ENCODE measurements around the gene CIROP. TPM values are rescaled to one million over a fixed set of nuclear protein-coding genes. Genes with fewer than 3 reads are reported as not detected.

The CIROP gene
- total RNA-seq, 2 donors from 2014 or later: not detected

GRCh38 chr14:23090254-23090636, 14.5 kb downstream of the CIROP start:
- H3K4me3 Mint-ChIP-seq: no peak overlapping the region
- H3K27ac Mint-ChIP-seq: peak overlapping the region; percentile 32
- ATAC-seq (replicated peaks in 1 of 2) (no peak), DNase-seq (no peak)
- no peaks in the 10 kb centered on the region for H3K9me3 Mint-ChIP-seq
- peaks cover 12 to 48% of the 10 kb centered on the region in 2 donors for H3K36me3 Mint-ChIP-seq (ENCODE audit: insufficient read depth in 2 of 2)
- no peaks in the 10 kb centered on the region for H3K27me3 Mint-ChIP-seq (ENCODE audit: low read depth)
- peaks cover 34% of the 10 kb centered on the region for H3K4me1 Mint-ChIP-seq (ENCODE audit: low read depth)

GRCh38 chr14:23089498-23090253, 15.1 kb downstream of the CIROP start:
- no peak overlapping the region for H3K4me3 Mint-ChIP-seq
- peaks cover 40% of the 10 kb centered on the region for H3K4me1 Mint-ChIP-seq (ENCODE audit: low read depth)
- no peaks in the 10 kb centered on the region for H3K27me3 Mint-ChIP-seq (ENCODE audit: low read depth)
- DNase-seq (no peak), ATAC-seq (replicated peaks in 1 of 2) (no peak)
- H3K36me3 Mint-ChIP-seq (ENCODE audit: insufficient read depth in 2 of 2): peaks cover 12 to 52% of the 10 kb centered on the region in 2 donors
- no peaks in the 10 kb centered on the region for H3K9me3 Mint-ChIP-seq
- no peak overlapping the region for H3K27ac Mint-ChIP-seq

- Mint-ChIP-seq H3K36me3 (ENCODE audit: insufficient read depth in 2 of 2) (peaks cover 10 to 51% of the 10 kb centered on the region in 2 donors), H3K4me3 (no peak overlapping the region), H3K4me1 (ENCODE audit: low read depth) (peaks cover 44% of the 10 kb centered on the region), H3K27me3 (ENCODE audit: low read depth) (no peaks in the 10 kb centered on the region), H3K9me3 (no peaks in the 10 kb centered on the region), H3K27ac (peak overlapping the region; percentile 95)
- no peak for DNase-seq
- ATAC-seq (replicated peaks in 1 of 2): no peak
Measured at GRCh38 chr14:23086565-23086964, 18.2 kb downstream of the CIROP start.

- peak; percentile 65 to 87 for ATAC-seq (replicated peaks in 1 of 2)
- peak overlapping the region; percentile 36 to 80 for H3K4me3 Mint-ChIP-seq
Measured at GRCh38 chr14:23085458-23085857, 19.3 kb downstream of the CIROP start.

GRCh38 chr14:23080474-23080873, 24.3 kb downstream of the CIROP start:
- H3K9me3 Mint-ChIP-seq: no peaks in the 10 kb centered on the region
- ATAC-seq (replicated peaks in 1 of 2): no peak
- no peak for DNase-seq
- H3K36me3 Mint-ChIP-seq (ENCODE audit: insufficient read depth in 2 of 2): peaks cover 7 to 30% of the 10 kb centered on the region in 2 donors
- H3K27ac Mint-ChIP-seq: peak overlapping the region; percentile 82
- no peaks in the 10 kb centered on the region for H3K27me3 Mint-ChIP-seq (ENCODE audit: low read depth)
- H3K4me3 Mint-ChIP-seq: no peak overlapping the region
- peaks cover 31% of the 10 kb centered on the region for H3K4me1 Mint-ChIP-seq (ENCODE audit: low read depth)

More at GRCh38 chr14:23085458-23085857, 19.3 kb downstream of the CIROP start:
- H3K9me3 Mint-ChIP-seq: no peaks in the 10 kb centered on the region
- H3K4me1 Mint-ChIP-seq (ENCODE audit: low read depth): peaks cover 47% of the 10 kb centered on the region
- no peaks in the 10 kb centered on the region for H3K27me3 Mint-ChIP-seq (ENCODE audit: low read depth)
- H3K27ac Mint-ChIP-seq: peak overlapping the region; percentile 95
- no peak for DNase-seq
- H3K36me3 Mint-ChIP-seq (ENCODE audit: insufficient read depth in 2 of 2): peaks cover 15 to 53% of the 10 kb centered on the region in 2 donors

- no peak for DNase-seq
- H3K27me3 Mint-ChIP-seq (ENCODE audit: low read depth): no peaks in the 10 kb centered on the region
- H3K4me1 Mint-ChIP-seq (ENCODE audit: low read depth): peaks cover 23% of the 10 kb centered on the region
- peaks cover 7 to 26% of the 10 kb centered on the region in 2 donors for H3K36me3 Mint-ChIP-seq (ENCODE audit: insufficient read depth in 2 of 2)
- no peak overlapping the region for H3K4me3 Mint-ChIP-seq
- no peaks in the 10 kb centered on the region for H3K9me3 Mint-ChIP-seq
- ATAC-seq (replicated peaks in 1 of 2): no peak
- H3K27ac Mint-ChIP-seq: peak overlapping the region; percentile 82
Measured at GRCh38 chr14:23079716-23080115, 25.1 kb downstream of the CIROP start.

- peak in 1 of 2 donors; percentile 59 for ATAC-seq (replicated peaks in 1 of 2)
- Mint-ChIP-seq H3K27ac (peak overlapping the region; percentile 71), H3K27me3 (ENCODE audit: low read depth) (no peaks in the 10 kb centered on the region), H3K4me3 (no peak overlapping the region), H3K36me3 (ENCODE audit: insufficient read depth in 2 of 2) (peaks cover 7 to 23% of the 10 kb centered on the region in 2 donors), H3K4me1 (ENCODE audit: low read depth) (peaks cover 19% of the 10 kb centered on the region), H3K9me3 (no peaks in the 10 kb centered on the region)
- DNase-seq: no peak
Measured at GRCh38 chr14:23078692-23079116, 26.1 kb downstream of the CIROP start.

GRCh38 chr14:23077962-23078361, 26.8 kb downstream of the CIROP start:
- Mint-ChIP-seq H3K36me3 (ENCODE audit: insufficient read depth in 2 of 2) (peaks cover 7 to 18% of the 10 kb centered on the region in 2 donors), H3K27ac (peak overlapping the region; percentile 46), H3K4me3 (no peak overlapping the region), H3K9me3 (no peaks in the 10 kb centered on the region), H3K4me1 (ENCODE audit: low read depth) (peaks cover 19% of the 10 kb centered on the region), H3K27me3 (ENCODE audit: low read depth) (no peaks in the 10 kb centered on the region)
- no peak for ATAC-seq (replicated peaks in 1 of 2)
- DNase-seq: no peak

- no peak overlapping the region for H3K4me3 Mint-ChIP-seq
- H3K9me3 Mint-ChIP-seq: no peaks in the 10 kb centered on the region
- H3K4me1 Mint-ChIP-seq (ENCODE audit: low read depth): peaks cover 25% of the 10 kb centered on the region
- H3K27me3 Mint-ChIP-seq (ENCODE audit: low read depth): no peaks in the 10 kb centered on the region
- H3K27ac Mint-ChIP-seq: no peak overlapping the region
- H3K36me3 Mint-ChIP-seq (ENCODE audit: insufficient read depth in 2 of 2): peaks cover 7 to 18% of the 10 kb centered on the region in 2 donors
- ATAC-seq (replicated peaks in 1 of 2) (peak in 1 of 2 donors; percentile 54), DNase-seq (peak in 1 of 2 donors; percentile 22)
Measured at GRCh38 chr14:23076785-23077408, 27.9 kb downstream of the CIROP start.

- Mint-ChIP-seq H3K4me3 (no peak overlapping the region), H3K27ac (no peak overlapping the region), H3K36me3 (ENCODE audit: insufficient read depth in 2 of 2) (peaks cover 0 to 12% of the 10 kb centered on the region in 2 donors)
Measured at GRCh38 chr14:23074906-23075305, 29.9 kb downstream of the CIROP start.

GRCh38 chr14:23071921-23072539, 32.8 kb downstream of the CIROP start:
- peak overlapping the region; percentile 83 to 94 for H3K4me3 Mint-ChIP-seq
- H3K27ac Mint-ChIP-seq: peak overlapping the region; percentile 64
- H3K36me3 Mint-ChIP-seq (ENCODE audit: insufficient read depth in 2 of 2): peaks cover 2 to 10% of the 10 kb centered on the region in 2 donors
- no peak for DNase-seq
- no peaks in the 10 kb centered on the region for H3K9me3 Mint-ChIP-seq
- no peak for ATAC-seq (replicated peaks in 1 of 2)
- H3K4me1 Mint-ChIP-seq (ENCODE audit: low read depth): peaks cover 38% of the 10 kb centered on the region
- H3K27me3 Mint-ChIP-seq (ENCODE audit: low read depth): no peaks in the 10 kb centered on the region

More at GRCh38 chr14:23074906-23075305, 29.9 kb downstream of the CIROP start:
- ATAC-seq (replicated peaks in 1 of 2) (no peak), DNase-seq (no peak)
- H3K27me3 Mint-ChIP-seq (ENCODE audit: low read depth): no peaks in the 10 kb centered on the region
- H3K9me3 Mint-ChIP-seq: no peaks in the 10 kb centered on the region
- peaks cover 33% of the 10 kb centered on the region for H3K4me1 Mint-ChIP-seq (ENCODE audit: low read depth)

- Mint-ChIP-seq H3K9me3 (no peaks in the 10 kb centered on the region), H3K27ac (peak overlapping the region; percentile 64), H3K36me3 (ENCODE audit: insufficient read depth in 2 of 2) (peaks cover 4 to 12% of the 10 kb centered on the region in 2 donors), H3K4me3 (peak overlapping the region; percentile 83 to 94), H3K4me1 (ENCODE audit: low read depth) (peaks cover 38% of the 10 kb centered on the region), H3K27me3 (ENCODE audit: low read depth) (no peaks in the 10 kb centered on the region)
- DNase-seq (peak; percentile 78 to 84), ATAC-seq (replicated peaks in 1 of 2) (peak; percentile 95 to 96)
Measured at GRCh38 chr14:23071244-23071920, 33.4 kb downstream of the CIROP start.

All from activated T-cell treated with anti-CD3 and anti-CD28 coated beads, Interleukin-2, amount 50 U/mL, for 72 hours (primary cell).